ENCODE results near the gene ELOVL6.

Gene ELOVL6

GRCh38 chr4:110130576-110131358 lies 67.6 kb downstream of the ELOVL6 start:
- Histone ChIP-seq H3K4me1 (ENCODE audit: control insufficient read depth, insufficient read depth, low read length) (no peaks in the 10 kb centered on the region), H3K4me3 (ENCODE audit: insufficient read depth, low read depth, low read length) (no peak overlapping the region), H3K27me3 (ENCODE audit: control insufficient read depth, insufficient read depth, low read length, poor library complexity, severe bottlenecking) (no peaks in the 10 kb centered on the region), H3K27ac (ENCODE audit: insufficient read depth, low read depth, low read length, poor library complexity, severe bottlenecking) (no peak overlapping the region), H3K9me3 (ENCODE audit: control insufficient read depth, low read length) (no peaks in the 10 kb centered on the region), H3K36me3 (ENCODE audit: control insufficient read depth, insufficient read depth, low read length) (no peaks in the 10 kb centered on the region)
- WGBS, 2 experiments = 91 to 96% methylated on average over 4 of the region's 4 CpGs

GRCh38 chr4:110129544-110129943 lies 68.9 kb downstream of the ELOVL6 start:
- Histone ChIP-seq H3K27ac (ENCODE audit: insufficient read depth, low read depth, low read length, poor library complexity, severe bottlenecking) (no peak overlapping the region), H3K36me3 (ENCODE audit: control insufficient read depth, insufficient read depth, low read length) (no peaks in the 10 kb centered on the region), H3K4me1 (ENCODE audit: control insufficient read depth, insufficient read depth, low read length) (no peaks in the 10 kb centered on the region), H3K9me3 (ENCODE audit: control insufficient read depth, low read length) (no peaks in the 10 kb centered on the region), H3K4me3 (ENCODE audit: insufficient read depth, low read depth, low read length) (no peak overlapping the region), H3K27me3 (ENCODE audit: control insufficient read depth, insufficient read depth, low read length, poor library complexity, severe bottlenecking) (no peaks in the 10 kb centered on the region)
- 94 to 100% methylated on average over 2 to 3 of the region's 3 CpGs for WGBS, 2 experiments

- H3K4me3 ChIP-seq (ENCODE audit: insufficient read depth, low read depth, low read length) = no peak overlapping the region
- H3K27me3 ChIP-seq (ENCODE audit: control insufficient read depth, insufficient read depth, low read length, poor library complexity, severe bottlenecking) = no peaks in the 10 kb centered on the region
- H3K9me3 ChIP-seq (ENCODE audit: control insufficient read depth, low read length) = no peaks in the 10 kb centered on the region
- 95 to 100% methylated on average over 6 of the region's 6 CpGs for WGBS, 2 experiments
- no peak overlapping the region for H3K27ac ChIP-seq (ENCODE audit: insufficient read depth, low read depth, low read length, poor library complexity, severe bottlenecking)
- H3K36me3 ChIP-seq (ENCODE audit: control insufficient read depth, insufficient read depth, low read length) = no peaks in the 10 kb centered on the region
- H3K4me1 ChIP-seq (ENCODE audit: control insufficient read depth, insufficient read depth, low read length) = no peaks in the 10 kb centered on the region
Observed at GRCh38 chr4:110128472-110128919, 69.9 kb downstream of the ELOVL6 start.

DNA sequence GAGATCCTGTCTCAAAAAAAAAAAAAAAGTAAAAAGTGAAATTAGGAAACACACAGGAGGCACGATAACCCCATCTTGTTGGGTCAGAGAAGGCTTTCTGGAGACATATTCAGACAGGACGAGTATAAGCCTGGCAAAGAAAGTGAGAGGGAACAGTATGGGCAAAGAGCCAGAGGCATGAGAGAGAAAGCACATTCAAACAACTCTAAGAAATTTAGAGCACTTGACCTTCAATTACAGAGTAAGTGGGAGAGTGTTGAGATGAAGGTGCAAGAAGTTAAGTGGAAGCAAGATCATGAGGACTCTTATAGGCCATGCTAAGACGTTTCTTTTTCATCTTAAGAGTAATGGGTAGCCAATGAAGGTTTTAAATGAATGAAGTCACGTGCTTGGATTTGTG lies 70.4 kb downstream of the ELOVL6 start:
- H3K4me1 ChIP-seq (ENCODE audit: control insufficient read depth, insufficient read depth, low read length) = no peaks in the 10 kb centered on the region

DNA sequence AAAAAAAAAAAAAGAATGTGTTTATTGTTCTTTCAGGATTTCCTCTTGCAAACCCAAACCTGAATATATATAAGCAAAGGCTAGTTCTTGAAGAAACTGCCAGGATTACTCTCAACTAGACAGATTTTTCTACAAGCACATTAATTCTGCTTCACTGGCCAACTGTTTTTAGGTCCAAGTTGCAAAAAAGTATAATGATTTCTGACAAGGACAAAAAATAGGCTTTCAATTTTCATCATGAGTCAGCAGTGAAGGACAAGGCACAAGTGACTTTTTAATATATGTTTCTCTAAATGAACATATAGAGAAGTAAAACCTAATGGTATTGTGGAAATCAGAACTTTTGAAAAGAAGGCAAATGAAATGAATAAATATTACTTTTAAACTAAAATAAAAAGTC lies 73.7 kb downstream of the ELOVL6 start:
- Histone ChIP-seq H3K9me3 (ENCODE audit: control insufficient read depth, low read length) (no peaks in the 10 kb centered on the region), H3K4me1 (ENCODE audit: control insufficient read depth, insufficient read depth, low read length) (no peaks in the 10 kb centered on the region), H3K4me3 (ENCODE audit: insufficient read depth, low read depth, low read length) (no peak overlapping the region), H3K27ac (ENCODE audit: insufficient read depth, low read depth, low read length, poor library complexity, severe bottlenecking) (no peak overlapping the region), H3K36me3 (ENCODE audit: control insufficient read depth, insufficient read depth, low read length) (no peaks in the 10 kb centered on the region), H3K27me3 (ENCODE audit: control insufficient read depth, insufficient read depth, low read length, poor library complexity, severe bottlenecking) (no peaks in the 10 kb centered on the region)

More for the DNA sequence above, 70.4 kb downstream of the ELOVL6 start:
- no peak overlapping the region for H3K4me3 ChIP-seq (ENCODE audit: insufficient read depth, low read depth, low read length)
- H3K9me3 ChIP-seq (ENCODE audit: control insufficient read depth, low read length) = no peaks in the 10 kb centered on the region
- no peaks in the 10 kb centered on the region for H3K36me3 ChIP-seq (ENCODE audit: control insufficient read depth, insufficient read depth, low read length)
- 92% methylated on average over 4 of the region's 4 CpGs for WGBS, 2 experiments
- H3K27ac ChIP-seq (ENCODE audit: insufficient read depth, low read depth, low read length, poor library complexity, severe bottlenecking) = no peak overlapping the region
- H3K27me3 ChIP-seq (ENCODE audit: control insufficient read depth, insufficient read depth, low read length, poor library complexity, severe bottlenecking) = no peaks in the 10 kb centered on the region

DNA sequence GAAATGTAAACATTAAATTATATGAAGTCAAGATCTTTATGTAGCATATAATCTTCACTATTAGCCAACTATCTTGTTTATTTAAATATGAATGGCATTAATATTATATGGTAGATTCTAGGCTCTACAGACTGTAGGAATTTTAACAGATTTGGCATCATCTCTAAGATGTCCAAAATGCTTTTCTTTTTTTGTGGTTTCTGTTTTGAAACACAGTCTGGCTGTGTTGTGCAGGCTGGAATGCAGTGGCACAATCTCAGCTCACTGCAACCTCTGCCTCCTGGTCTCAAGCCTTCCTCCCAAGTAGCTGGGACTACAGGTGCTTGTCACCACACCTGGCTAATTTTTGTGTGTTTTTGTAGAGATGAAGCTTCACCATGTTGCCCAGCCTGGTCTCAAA lies 76.2 kb downstream of the ELOVL6 start:
- Histone ChIP-seq H3K9me3 (ENCODE audit: control insufficient read depth, low read length) (no peaks in the 10 kb centered on the region), H3K4me1 (ENCODE audit: control insufficient read depth, insufficient read depth, low read length) (no peaks in the 10 kb centered on the region), H3K27me3 (ENCODE audit: control insufficient read depth, insufficient read depth, low read length, poor library complexity, severe bottlenecking) (no peaks in the 10 kb centered on the region), H3K4me3 (ENCODE audit: insufficient read depth, low read depth, low read length) (no peak overlapping the region), H3K36me3 (ENCODE audit: control insufficient read depth, insufficient read depth, low read length) (no peaks in the 10 kb centered on the region), H3K27ac (ENCODE audit: insufficient read depth, low read depth, low read length, poor library complexity, severe bottlenecking) (no peak overlapping the region)

GRCh38 chr4:110120506-110120905 lies 77.9 kb downstream of the ELOVL6 start:
- 86 to 91% methylated on average over 5 of the region's 6 CpGs for WGBS, 2 experiments
- Histone ChIP-seq H3K27me3 (ENCODE audit: control insufficient read depth, insufficient read depth, low read length, poor library complexity, severe bottlenecking) (no peaks in the 10 kb centered on the region), H3K36me3 (ENCODE audit: control insufficient read depth, insufficient read depth, low read length) (no peaks in the 10 kb centered on the region), H3K27ac (ENCODE audit: insufficient read depth, low read depth, low read length, poor library complexity, severe bottlenecking) (no peak overlapping the region), H3K4me3 (ENCODE audit: insufficient read depth, low read depth, low read length) (no peak overlapping the region), H3K9me3 (ENCODE audit: control insufficient read depth, low read length) (no peaks in the 10 kb centered on the region), H3K4me1 (ENCODE audit: control insufficient read depth, insufficient read depth, low read length) (no peaks in the 10 kb centered on the region)

DNA sequence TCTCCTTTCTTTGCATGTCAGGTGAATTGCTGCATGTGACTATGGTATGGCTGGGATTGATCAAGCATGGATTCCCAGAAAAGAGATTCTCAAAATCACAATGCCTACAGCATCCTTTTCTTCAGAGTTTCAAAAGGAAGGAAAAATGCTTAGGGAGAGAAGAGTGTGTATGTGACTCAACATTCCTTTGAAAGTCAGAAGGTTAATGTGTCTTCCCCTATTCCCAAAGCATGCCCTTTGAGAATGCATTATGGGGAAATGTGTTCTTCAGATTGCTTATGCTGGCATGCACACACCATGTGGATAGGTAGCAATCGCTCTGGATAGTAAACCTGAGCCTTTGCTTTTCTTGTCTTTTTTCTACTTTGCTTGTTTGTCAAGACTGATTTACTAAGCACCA lies 78.5 kb downstream of the ELOVL6 start:
- 91 to 100% methylated on average over 1 of the region's 1 CpG for WGBS, 2 experiments
- Histone ChIP-seq H3K4me1 (ENCODE audit: control insufficient read depth, insufficient read depth, low read length) (no peaks in the 10 kb centered on the region), H3K4me3 (ENCODE audit: insufficient read depth, low read depth, low read length) (no peak overlapping the region), H3K36me3 (ENCODE audit: control insufficient read depth, insufficient read depth, low read length) (no peaks in the 10 kb centered on the region), H3K27me3 (ENCODE audit: control insufficient read depth, insufficient read depth, low read length, poor library complexity, severe bottlenecking) (no peaks in the 10 kb centered on the region), H3K27ac (ENCODE audit: insufficient read depth, low read depth, low read length, poor library complexity, severe bottlenecking) (no peak overlapping the region), H3K9me3 (ENCODE audit: control insufficient read depth, low read length) (no peaks in the 10 kb centered on the region)

GRCh38 chr4:110119337-110119736 lies 79.1 kb downstream of the ELOVL6 start:
- 93 to 100% methylated on average over 3 of the region's 3 CpGs for WGBS, 2 experiments
- H3K27ac ChIP-seq (ENCODE audit: insufficient read depth, low read depth, low read length, poor library complexity, severe bottlenecking) = no peak overlapping the region
- no peak overlapping the region for H3K4me3 ChIP-seq (ENCODE audit: insufficient read depth, low read depth, low read length)

GRCh38 chr4:110112056-110112455 lies 86.4 kb downstream of the ELOVL6 start:
- Histone ChIP-seq H3K27me3 (ENCODE audit: control insufficient read depth, insufficient read depth, low read length, poor library complexity, severe bottlenecking) (no peaks in the 10 kb centered on the region), H3K4me1 (ENCODE audit: control insufficient read depth, insufficient read depth, low read length) (no peaks in the 10 kb centered on the region), H3K36me3 (ENCODE audit: control insufficient read depth, insufficient read depth, low read length) (no peaks in the 10 kb centered on the region), H3K4me3 (ENCODE audit: insufficient read depth, low read depth, low read length) (no peak overlapping the region), H3K9me3 (ENCODE audit: control insufficient read depth, low read length) (no peaks in the 10 kb centered on the region), H3K27ac (ENCODE audit: insufficient read depth, low read depth, low read length, poor library complexity, severe bottlenecking) (no peak overlapping the region)
- 95 to 96% methylated on average over 4 of the region's 4 CpGs for WGBS, 2 experiments

More at GRCh38 chr4:110119337-110119736, 79.1 kb downstream of the ELOVL6 start:
- Histone ChIP-seq H3K9me3 (ENCODE audit: control insufficient read depth, low read length) (no peaks in the 10 kb centered on the region), H3K27me3 (ENCODE audit: control insufficient read depth, insufficient read depth, low read length, poor library complexity, severe bottlenecking) (no peaks in the 10 kb centered on the region), H3K36me3 (ENCODE audit: control insufficient read depth, insufficient read depth, low read length) (no peaks in the 10 kb centered on the region), H3K4me1 (ENCODE audit: control insufficient read depth, insufficient read depth, low read length) (no peaks in the 10 kb centered on the region)

Data from ectodermal cell (in vitro differentiated cells).